HG03108 (cell line): ENCODE data around the gene NRXN3.

Experiments
- ATAC-seq: cut with Tn5 transposase; IDR thresholded peaks from one replicate; pipeline ENCODE4 v1.9.1; 2021; ENCODE audit warnings: moderate library complexity; ENCODE audit not compliant: unreplicated experiment

Gene NRXN3

GRCh38 chr14:79878785-79879184 is 1708.6 kb downstream of the NRXN3 start:
- no peak for ATAC-seq

- ATAC-seq = no peak
Observed at GRCh38 chr14:79881299-79881698, 1711.1 kb downstream of the NRXN3 start.

GRCh38 chr14:79890527-79890926 is 1720.4 kb downstream of the NRXN3 start:
- ATAC-seq = no peak

- no peak for ATAC-seq
Observed at GRCh38 chr14:79896009-79896408, 1725.8 kb downstream of the NRXN3 start.

GRCh38 chr14:79899610-79900009 is 1729.4 kb downstream of the NRXN3 start:
- no peak for ATAC-seq

GRCh38 chr14:79904497-79904896 is 1734.3 kb downstream of the NRXN3 start:
- no peak for ATAC-seq

- ATAC-seq = no peak
Observed at GRCh38 chr14:79906994-79907393, 1736.8 kb downstream of the NRXN3 start.

GRCh38 chr14:79910086-79910485 is 1739.9 kb downstream of the NRXN3 start:
- ATAC-seq = no peak

GRCh38 chr14:79911744-79912143 is 1741.6 kb downstream of the NRXN3 start:
- ATAC-seq = no peak

- no peak for ATAC-seq
Observed at GRCh38 chr14:79914595-79914994, 1744.4 kb downstream of the NRXN3 start.

GRCh38 chr14:79915406-79915805 is 1745.2 kb downstream of the NRXN3 start:
- ATAC-seq = no peak

GRCh38 chr14:79916281-79916680 is 1746.1 kb downstream of the NRXN3 start:
- no peak for ATAC-seq

GRCh38 chr14:79916892-79917291 is 1746.7 kb downstream of the NRXN3 start:
- ATAC-seq = no peak
